PC-9 (cell line): ENCODE data around the gene MSI2. TPM values are rescaled to one million over a fixed set of nuclear protein-coding genes. Genes with fewer than 3 reads are reported as not detected.

Experiments used
- BruUV-seq: library from RNA; stranded (reverse); fragments of 400-500 nt; replicated peaks from 2 replicates; lab custom pipeline; 2021; lab: Mats Ljungman, UMichigan
- CTCF ChIA-PET: fragments of 300-600 bp; sonication (Branson Sonifier 250); formaldehyde crosslinking; loops from one replicate; lab custom pipeline; 2022; ENCODE audit warnings: antibody characterized with exemption; lab: Charles Lee
- POLR2A ChIA-PET: fragments of 300-600 bp; sonication (Branson Sonifier 250); formaldehyde crosslinking; loops from one replicate; lab custom pipeline; 2022; ENCODE audit warnings: antibody characterized with exemption; ENCODE audit not compliant: unreplicated experiment; lab: Charles Lee
- DNase-seq, 2 experiments: peaks; one replicate each; pipeline versions ENCODE4 v3.0.0 to v3.0.0-alpha.2; 2015 to 2022; ENCODE audit warnings: mixed read lengths in 1 of 2
- H2AFZ ChIP-seq: fragments of 200-600 bp; sonication (generic); 2 replicates; pipeline ENCODE4 v1.8.1; 2017; ENCODE audit warnings: antibody characterized with exemption
- H3F3A ChIP-seq: fragments of 200-600 bp; sonication (generic); 2 replicates; pipeline ENCODE4 v1.8.1; 2017; ENCODE audit warnings: antibody characterized with exemption, mild to moderate bottlenecking, low read depth; ENCODE audit not compliant: insufficient read depth
- H3K27ac ChIP-seq: fragments of 200-600 bp; sonication (generic); 2 replicates; pipeline ENCODE4 v1.6.1; 2016; ENCODE audit warnings: mixed run types
- H3K27me3 ChIP-seq: fragments of 200-600 bp; sonication (generic); 2 replicates; pipeline ENCODE4 v1.6.1; 2016; ENCODE audit warnings: low read depth, mixed run types; ENCODE audit not compliant: insufficient read depth
- H3K36me3 ChIP-seq: fragments of 200-600 bp; sonication (generic); 2 replicates; pipeline ENCODE4 v1.6.1; 2016; ENCODE audit warnings: low read depth, mixed run types
- H3K4me1 ChIP-seq: fragments of 200-600 bp; sonication (generic); replicated peaks from 2 replicates; pipeline ENCODE4 v1.6.1; 2016; ENCODE audit warnings: mixed run types; ENCODE audit not compliant: insufficient read depth
- H3K4me2 ChIP-seq: fragments of 200-600 bp; sonication (generic); 2 replicates; pipeline ENCODE4 v1.6.1; 2017; ENCODE audit warnings: mixed run types
- H3K4me3 ChIP-seq: fragments of 200-600 bp; sonication (generic); 2 replicates; pipeline ENCODE4 v1.6.1; 2016; ENCODE audit warnings: mixed run types
- H3K79me2 ChIP-seq: fragments of 200-600 bp; sonication (generic); 2 replicates; pipeline ENCODE4 v1.6.1; 2017; ENCODE audit warnings: low read depth, mixed run types
- H3K9me2 ChIP-seq: fragments of 200-600 bp; sonication (generic); 2 replicates; pipeline ENCODE4 v1.8.1; 2017; ENCODE audit warnings: mild to moderate bottlenecking; ENCODE audit not compliant: insufficient read depth
- H3K9me3 ChIP-seq: fragments of 200-600 bp; sonication (generic); 2 replicates; pipeline ENCODE4 v1.8.1; 2016; ENCODE audit warnings: low read depth; ENCODE audit not compliant: insufficient read depth
- H4K20me1 ChIP-seq: fragments of 200-600 bp; sonication (generic); 2 replicates; pipeline ENCODE4 v1.8.1; 2017; ENCODE audit not compliant: insufficient read depth
- CTCF ChIP-seq: fragments of 200-600 bp; sonication (generic); conservative IDR thresholded peaks from 2 replicates; pipeline ENCODE4 v1.6.1; 2017; ENCODE audit warnings: mixed run types, antibody characterized with exemption, mild to moderate bottlenecking, moderate library complexity
- EZH2 ChIP-seq: fragments of 200-600 bp; sonication (generic); IDR thresholded peaks from 2 replicates; pipeline ENCODE4 v1.8.0; 2017; ENCODE audit warnings: antibody characterized with exemption, low read depth
- intact Hi-C: fragments of 100-400 bp; cut with micrococcal nuclease; formaldehyde crosslinking; loops from one replicate; pipeline ENCODE4 v1.10.0; 2022; ENCODE audit not compliant: unreplicated experiment
- total RNA-seq: library from RNA; stranded (reverse); gene quantifications from 2 replicates; pipeline ENCODE4 v1.2.3, GENCODE V29; 2021

Gene MSI2
- total RNA-seq, 1 experiment from 2014 or later: 15.7 TPM

GRCh38 chr17:57335195-57335792 is 79.0 kb downstream of the MSI2 start:
- no peaks in the 10 kb centered on the region for H3K4me1 ChIP-seq
- no peak for DNase-seq
- CTCF ChIA-PET: no interaction called here
- H2AFZ ChIP-seq: no peak overlapping the region
- no peaks in the 10 kb centered on the region for H3K9me2 ChIP-seq
- H3K36me3 ChIP-seq: no peaks in the 10 kb centered on the region
- POLR2A ChIA-PET: no interaction called here
- H3K4me2 ChIP-seq: no peak overlapping the region
- no peaks in the 10 kb centered on the region for H3F3A ChIP-seq
- TF ChIP-seq CTCF: no peak
- TF ChIP-seq EZH2: no peak
- H3K4me3 ChIP-seq: no peak overlapping the region
- peaks cover 16% of the 10 kb centered on the region for H3K27me3 ChIP-seq
- no peaks in the 10 kb centered on the region for H3K9me3 ChIP-seq
- no TSS peak for BruUV-seq
- no peaks in the 10 kb centered on the region for H3K79me2 ChIP-seq
- no peaks in the 10 kb centered on the region for H4K20me1 ChIP-seq
- H3K27ac ChIP-seq: no peak overlapping the region
- intact Hi-C loops: no loop called here

DNA sequence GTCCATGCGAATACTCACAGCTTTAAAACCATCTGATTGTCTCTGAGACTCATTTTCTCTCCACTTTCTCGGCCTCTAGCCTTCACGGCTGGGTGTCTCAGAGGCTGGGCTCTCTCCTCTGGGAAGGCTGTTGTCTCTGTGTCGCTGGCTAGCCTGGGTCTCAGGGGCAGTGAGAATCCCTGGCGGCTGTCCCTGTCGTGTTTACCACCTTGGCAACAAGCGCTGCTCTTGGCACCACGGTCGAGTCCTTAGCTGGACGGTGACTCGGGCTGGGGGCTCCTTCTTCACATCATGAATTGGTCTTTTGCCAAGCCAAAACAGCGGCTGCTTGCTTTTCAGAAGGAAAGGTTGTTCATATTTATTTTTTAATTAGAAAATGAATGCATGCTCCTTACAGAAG is 81.1 kb downstream of the MSI2 start:
- Histone ChIP-seq H3K4me2 (no peak overlapping the region), H3K36me3 (no peaks in the 10 kb centered on the region), H3F3A (no peaks in the 10 kb centered on the region), H3K9me3 (no peaks in the 10 kb centered on the region), H2AFZ (no peak overlapping the region), H3K4me3 (no peak overlapping the region), H3K27ac (no peak overlapping the region), H4K20me1 (no peaks in the 10 kb centered on the region; the same call in 1 of the 2 replicates), H3K9me2 (no peaks in the 10 kb centered on the region), H3K4me1 (no peaks in the 10 kb centered on the region), H3K79me2 (no peaks in the 10 kb centered on the region), H3K27me3 (peaks cover 23% of the 10 kb centered on the region)
- intact Hi-C loops: no loop called here
- BruUV-seq: no TSS peak
- ChIA-PET POLR2A (no interaction called here), CTCF (no interaction called here)
- no peak for DNase-seq
- TF ChIP-seq EZH2 (no peak), CTCF (no peak)

GRCh38 chr17:57338257-57338914 is 82.1 kb downstream of the MSI2 start:
- Histone ChIP-seq H3K9me3 (no peaks in the 10 kb centered on the region), H3K4me2 (no peak overlapping the region), H3K36me3 (no peaks in the 10 kb centered on the region), H4K20me1 (no peaks in the 10 kb centered on the region; the same call in 1 of the 2 replicates), H3K4me3 (no peak overlapping the region), H3K9me2 (no peaks in the 10 kb centered on the region), H3K4me1 (no peaks in the 10 kb centered on the region), H3F3A (no peaks in the 10 kb centered on the region), H3K27me3 (peaks cover 25% of the 10 kb centered on the region), H3K79me2 (no peaks in the 10 kb centered on the region), H3K27ac (no peak overlapping the region), H2AFZ (no peak overlapping the region)
- BruUV-seq: no TSS peak
- ChIA-PET POLR2A (no interaction called here), CTCF (no interaction called here)
- intact Hi-C loops: no loop called here
- TF ChIP-seq CTCF (no peak), EZH2 (no peak)
- no peak for DNase-seq
